HEK293 (cell line): ENCODE data around the gene ATOH1.

Experiments used
- CTCF ChIA-PET: fragments of 350-600 bp; formaldehyde crosslinking; extraction: SDS; loops from one replicate; lab custom pipeline; 2021; ENCODE audit warnings: antibody characterized with exemption; lab: Yijun Ruan, JAX
- POLR2A ChIA-PET: fragments of 300-600 bp; formaldehyde crosslinking; extraction: SDS; loops from one replicate; lab custom pipeline; 2020; ENCODE audit warnings: antibody characterized with exemption, inconsistent platforms; lab: Yijun Ruan, JAX
- H3K27ac ChIP-seq: fragments of 200-500 bp; sonication (Bioruptor generic); 2 replicates; pipeline ENCODE4 v1.5.1; 2014; ENCODE audit warnings: low read depth, low read length, control low read depth, inconsistent platforms; ENCODE audit errors: extremely low read depth
- H3K36me3 ChIP-seq, 2 experiments: fragments of 200-500 bp in 1 of 2; sonication (Bioruptor generic) in 1 of 2; 1 replicate in 1 of 2; 2 replicates in 1 of 2; pipeline ENCODE4 v1.5.1; 2014 to 2017; ENCODE audit warnings: inconsistent platforms in 2 of 2, low read length in 2 of 2; ENCODE audit not compliant: control insufficient read depth in 2 of 2, insufficient read depth in 1 of 2
- H3K4me1 ChIP-seq: fragments of 200-500 bp; sonication (Bioruptor generic); 2 replicates; pipeline ENCODE4 v1.5.1; 2014; ENCODE audit warnings: mild to moderate bottlenecking, low read length, inconsistent platforms; ENCODE audit not compliant: control insufficient read depth, insufficient read depth
- H3K4me3 ChIP-seq: 2 replicates; pipeline ENCODE4 v1.5.1; 2011; ENCODE audit warnings: low read depth, mild to moderate bottlenecking, control low read depth, low read length, moderate library complexity
- H3K9me3 ChIP-seq: fragments of 200-500 bp; sonication (Bioruptor generic); 2 replicates; pipeline ENCODE4 v1.5.1; 2014; ENCODE audit warnings: low read depth, low read length, inconsistent platforms; ENCODE audit not compliant: control insufficient read depth, insufficient read depth
- KLF7 ChIP-seq: fragments of 450-650 bp; formaldehyde crosslinking; IDR thresholded peaks from 2 replicates; pipeline ENCODE4 v1.5.1; 2016; ENCODE audit warnings: missing biosample characterization, missing genetic modification characterization, borderline replicate concordance
- MZF1 ChIP-seq: fragments of 450-650 bp; formaldehyde crosslinking; IDR thresholded peaks from 2 replicates; pipeline ENCODE4 v1.5.1; 2017; ENCODE audit warnings: missing biosample characterization, missing genetic modification characterization, borderline replicate concordance
- PRDM6 ChIP-seq: fragments of 450-650 bp; formaldehyde crosslinking; IDR thresholded peaks from 2 replicates; pipeline ENCODE4 v1.5.1; 2017; ENCODE audit warnings: missing biosample characterization, missing genetic modification characterization
- SP2 ChIP-seq: fragments of 450-650 bp; formaldehyde crosslinking; IDR thresholded peaks from 2 replicates; pipeline ENCODE4 v1.5.1; 2016; ENCODE audit warnings: missing biosample characterization, missing genetic modification characterization
- YY2 ChIP-seq: fragments of 450-650 bp; formaldehyde crosslinking; IDR thresholded peaks from 2 replicates; pipeline ENCODE4 v1.5.1; 2016; ENCODE audit warnings: missing biosample characterization, missing genetic modification characterization
- ZBTB10 ChIP-seq: fragments of 450-650 bp; formaldehyde crosslinking; IDR thresholded peaks from 2 replicates; pipeline ENCODE4 v1.5.1; 2016; ENCODE audit warnings: missing biosample characterization, missing genetic modification characterization
- ZFP3 ChIP-seq: fragments of 450-650 bp; formaldehyde crosslinking; IDR thresholded peaks from 2 replicates; pipeline ENCODE4 v1.5.1; 2016; ENCODE audit warnings: low read depth, missing biosample characterization, missing genetic modification characterization
- ZNF140 ChIP-seq: fragments of 450-650 bp; formaldehyde crosslinking; IDR thresholded peaks from 2 replicates; pipeline ENCODE4 v1.5.1; 2016; ENCODE audit warnings: missing biosample characterization, missing genetic modification characterization
- ZNF169 ChIP-seq: fragments of 450-650 bp; formaldehyde crosslinking; IDR thresholded peaks from 2 replicates; pipeline ENCODE4 v1.5.1; 2016; ENCODE audit warnings: missing biosample characterization, missing genetic modification characterization
- ZNF266 ChIP-seq: fragments of 450-650 bp; formaldehyde crosslinking; IDR thresholded peaks from 2 replicates; pipeline ENCODE4 v1.5.1; 2016; ENCODE audit warnings: missing biosample characterization, missing genetic modification characterization, low read depth
- ZNF362 ChIP-seq: fragments of 450-650 bp; formaldehyde crosslinking; IDR thresholded peaks from 2 replicates; pipeline ENCODE4 v1.5.1; 2016; ENCODE audit warnings: missing biosample characterization, missing genetic modification characterization
- ZNF391 ChIP-seq: fragments of 450-650 bp; formaldehyde crosslinking; IDR thresholded peaks from 2 replicates; pipeline ENCODE4 v1.5.1; 2016; ENCODE audit warnings: low read depth, missing biosample characterization, missing genetic modification characterization, borderline replicate concordance
- ZNF416 ChIP-seq: fragments of 450-650 bp; formaldehyde crosslinking; IDR thresholded peaks from 2 replicates; pipeline ENCODE4 v1.5.1; 2016; ENCODE audit warnings: missing biosample characterization, missing genetic modification characterization
- ZNF48 ChIP-seq: fragments of 450-650 bp; formaldehyde crosslinking; IDR thresholded peaks from 2 replicates; pipeline ENCODE4 v1.5.1; 2016; ENCODE audit warnings: missing biosample characterization, missing genetic modification characterization
- ZNF513 ChIP-seq: fragments of 450-650 bp; IDR thresholded peaks from 2 replicates; pipeline ENCODE4 v1.5.1; 2018; ENCODE audit warnings: missing biosample characterization, missing genetic modification characterization
- ZNF521 ChIP-seq: fragments of 450-650 bp; formaldehyde crosslinking; IDR thresholded peaks from 2 replicates; pipeline ENCODE4 v1.5.1; 2017; ENCODE audit warnings: missing biosample characterization, mild to moderate bottlenecking, missing genetic modification characterization
- ZNF555 ChIP-seq: fragments of 450-650 bp; formaldehyde crosslinking; conservative IDR thresholded peaks from 2 replicates; pipeline ENCODE4 v1.5.1; 2017; ENCODE audit warnings: missing biosample characterization, mild to moderate bottlenecking, missing genetic modification characterization, inconsistent platforms
- ZNF596 ChIP-seq: fragments of 450-650 bp; IDR thresholded peaks from 2 replicates; pipeline ENCODE4 v1.5.0; 2018; ENCODE audit warnings: missing biosample characterization, mild to moderate bottlenecking, missing genetic modification characterization, moderate library complexity
- ZXDB ChIP-seq: fragments of 450-650 bp; formaldehyde crosslinking; IDR thresholded peaks from 2 replicates; pipeline ENCODE4 v1.5.1; 2016; ENCODE audit warnings: missing biosample characterization, missing genetic modification characterization
- TF ChIP-seq, protein P1 (sequence below): fragments of 450-650 bp; formaldehyde crosslinking; IDR thresholded peaks from 2 replicates; pipeline ENCODE4 v1.5.1; 2016; ENCODE audit warnings: missing biosample characterization, missing genetic modification characterization
- TF ChIP-seq, protein P2 (sequence below): fragments of 450-650 bp; formaldehyde crosslinking; IDR thresholded peaks from 2 replicates; pipeline ENCODE4 v1.5.1; 2016; ENCODE audit warnings: missing biosample characterization, missing genetic modification characterization

Gene ATOH1

GRCh38 chr4:93809773-93810172 lies 18.8 kb upstream of the ATOH1 start (continued):
- TF ChIP-seq ZNF555 (tag by site-specific recombination) (no peak), ZNF169 (no peak), ZNF416 (tag by site-specific recombination) (no peak), KLF7 (tag by site-specific recombination) (no peak), PRDM6 (tag by site-specific recombination) (no peak), ZNF48 (tag by site-specific recombination) (no peak), ZNF513 (tag by site-specific recombination) (no peak)
- TF ChIP-seq, all 188 proteins: peak for 0

DNA sequence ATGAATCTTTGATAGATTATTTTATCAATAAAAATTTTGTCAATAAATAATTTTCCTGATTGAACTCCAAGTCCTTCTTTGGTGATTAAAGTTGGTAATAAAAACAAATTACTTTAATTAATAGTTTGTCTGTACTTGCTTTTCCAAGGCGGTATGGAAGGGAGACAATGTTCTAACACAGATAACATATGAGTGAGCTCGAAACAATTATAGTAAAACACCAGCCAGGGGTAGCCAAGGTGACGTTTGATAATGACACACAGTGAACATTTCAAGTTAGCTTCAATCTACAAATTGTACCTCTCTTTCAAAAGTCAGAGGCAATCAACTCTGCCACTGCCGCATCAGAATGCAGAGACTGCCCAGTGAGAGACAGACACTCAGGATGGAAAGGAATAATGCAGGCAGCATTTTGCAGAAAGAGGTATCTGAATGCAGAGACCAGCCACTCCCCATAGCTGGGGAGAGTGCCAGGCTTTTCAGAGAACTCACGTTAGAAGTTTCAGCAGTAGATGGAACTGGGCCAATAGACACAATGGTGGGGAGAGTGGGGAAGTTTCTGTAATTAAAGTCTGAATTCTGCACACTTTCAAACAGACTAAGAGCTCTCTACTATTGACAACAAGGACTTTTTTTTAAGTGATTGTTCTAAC lies 18.1 kb upstream of the ATOH1 start:
- Histone ChIP-seq H3K4me1 (no peaks in the 10 kb centered on the region), H3K36me3 (no peaks in the 10 kb centered on the region), H3K27ac (no peak overlapping the region), H3K9me3 (no peaks in the 10 kb centered on the region), H3K4me3 (no peak overlapping the region)
- TF ChIP-seq ZNF391 (tag by site-specific recombination) (no peak), MZF1 (tag by site-specific recombination) (0 out of 2 replicates have a peak, but pooled peaks have one; percentile 53), ZFP3 (tag by site-specific recombination) (no peak), PRDM6 (tag by site-specific recombination) (0 out of 2 replicates have a peak, but pooled peaks have one; percentile 7), ZNF596 (tag by site-specific recombination) (no peak)
- CTCF ChIA-PET, result interaction anchor here (0.6 kb wide), 1 partner anchor 8 kb away, joined by 4 read pairs; no protein-coding TSS in a partner anchor
- POLR2A ChIA-PET, result no interaction called here

DNA sequence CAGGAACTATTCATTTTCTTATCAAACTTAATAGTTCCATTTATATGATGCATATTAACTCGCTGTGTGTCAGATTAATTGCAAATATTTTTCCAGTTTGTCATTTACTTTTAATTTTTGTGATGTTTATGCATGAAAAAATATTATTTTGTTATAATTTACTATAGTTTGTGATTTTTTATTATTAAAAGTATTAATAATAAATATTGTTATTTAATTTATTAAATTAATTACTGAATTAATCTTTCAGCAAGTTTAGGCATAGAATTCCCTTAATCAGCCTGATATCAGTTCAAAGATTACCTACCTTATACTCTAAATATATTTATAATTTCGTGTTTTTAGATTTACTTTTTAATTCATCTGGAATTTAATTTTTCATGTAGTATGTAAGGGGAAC lies 15.5 kb upstream of the ATOH1 start:
- POLR2A ChIA-PET, result no interaction called here
- CTCF ChIA-PET, result no interaction called here
- TF ChIP-seq, protein P1, sequence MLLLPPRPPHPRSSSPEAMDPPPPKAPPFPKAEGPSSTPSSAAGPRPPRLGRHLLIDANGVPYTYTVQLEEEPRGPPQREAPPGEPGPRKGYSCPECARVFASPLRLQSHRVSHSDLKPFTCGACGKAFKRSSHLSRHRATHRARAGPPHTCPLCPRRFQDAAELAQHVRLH, result no peak
- no peak for TF ChIP-seq ZNF140 (tag by site-specific recombination)
- TF ChIP-seq, protein P2, sequence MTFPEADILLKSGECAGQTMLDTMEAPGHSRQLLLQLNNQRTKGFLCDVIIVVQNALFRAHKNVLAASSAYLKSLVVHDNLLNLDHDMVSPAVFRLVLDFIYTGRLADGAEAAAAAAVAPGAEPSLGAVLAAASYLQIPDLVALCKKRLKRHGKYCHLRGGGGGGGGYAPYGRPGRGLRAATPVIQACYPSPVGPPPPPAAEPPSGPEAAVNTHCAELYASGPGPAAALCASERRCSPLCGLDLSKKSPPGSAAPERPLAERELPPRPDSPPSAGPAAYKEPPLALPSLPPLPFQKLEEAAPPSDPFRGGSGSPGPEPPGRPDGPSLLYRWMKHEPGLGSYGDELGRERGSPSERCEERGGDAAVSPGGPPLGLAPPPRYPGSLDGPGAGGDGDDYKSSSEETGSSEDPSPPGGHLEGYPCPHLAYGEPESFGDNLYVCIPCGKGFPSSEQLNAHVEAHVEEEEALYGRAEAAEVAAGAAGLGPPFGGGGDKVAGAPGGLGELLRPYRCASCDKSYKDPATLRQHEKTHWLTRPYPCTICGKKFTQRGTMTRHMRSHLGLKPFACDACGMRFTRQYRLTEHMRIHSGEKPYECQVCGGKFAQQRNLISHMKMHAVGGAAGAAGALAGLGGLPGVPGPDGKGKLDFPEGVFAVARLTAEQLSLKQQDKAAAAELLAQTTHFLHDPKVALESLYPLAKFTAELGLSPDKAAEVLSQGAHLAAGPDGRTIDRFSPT (tag by site-specific recombination), result no peak
- no peak for TF ChIP-seq ZNF362 (tag by site-specific recombination)
- no peak for TF ChIP-seq ZNF266 (tag by site-specific recombination)
- no peak for TF ChIP-seq SP2 (tag by site-specific recombination)
- no peak for TF ChIP-seq ZNF521
- TF ChIP-seq ZBTB10, result no peak
- TF ChIP-seq YY2, result no peak
- no peak for TF ChIP-seq ZXDB (tag by site-specific recombination)

More for the DNA sequence above, 15.5 kb upstream of the ATOH1 start:
- Histone ChIP-seq H3K36me3 (no peaks in the 10 kb centered on the region), H3K4me1 (no peaks in the 10 kb centered on the region), H3K27ac (no peak overlapping the region), H3K4me3 (no peak overlapping the region), H3K9me3 (no peaks in the 10 kb centered on the region)
